SJCRH30 (cell line): ENCODE measurements around the gene CDK2AP2. TPM values are rescaled to one million over a fixed set of nuclear protein-coding genes. Genes with fewer than 3 reads are reported as not detected.
A peak's percentile ranks its signal among the peaks of the same experiment; 100 is the strongest.

ENCODE experiments used
- DNase-seq, 2 experiments: peaks; one replicate each; pipeline ENCODE4 v3.0.0-alpha.2; 2015 to 2020
- H3K27ac ChIP-seq: fragments of 250-450 bp; sonication (Bioruptor Pico); 2 replicates; pipeline ENCODE4 v1.5.1; 2020; ENCODE audit warnings: mild to moderate bottlenecking, moderate library complexity
- H3K27me3 ChIP-seq: fragments of 250-450 bp; sonication (Bioruptor Pico); 2 replicates; pipeline ENCODE4 v1.5.1; 2020; ENCODE audit warnings: mild to moderate bottlenecking, moderate library complexity
- H3K36me3 ChIP-seq: fragments of 250-450 bp; sonication (Bioruptor Pico); 2 replicates; pipeline ENCODE4 v1.5.1; 2020; ENCODE audit warnings: mild to moderate bottlenecking, moderate library complexity
- H3K4me1 ChIP-seq: fragments of 250-450 bp; sonication (Bioruptor Pico); 2 replicates; pipeline ENCODE4 v1.5.1; 2020; ENCODE audit warnings: mild to moderate bottlenecking, moderate library complexity
- H3K4me3 ChIP-seq: fragments of 250-450 bp; sonication (Bioruptor Pico); 2 replicates; pipeline ENCODE4 v1.5.1; 2020; ENCODE audit warnings: mild to moderate bottlenecking, moderate library complexity
- H3K9me3 ChIP-seq: fragments of 250-450 bp; sonication (Bioruptor Pico); replicated peaks from 2 replicates; pipeline ENCODE4 v1.5.1; 2020; ENCODE audit warnings: mild to moderate bottlenecking, moderate library complexity
- total RNA-seq: library from RNA; depleted of rRNA; stranded (reverse); fragments of >200 nt; shearing (Covaris generic); gene quantifications from 2 replicates; pipeline ENCODE4 v1.2.3, GENCODE V29; 2014

CDK2AP2 gene
- total RNA-seq, 1 experiment from 2014 or later, result 15.9 TPM

- DNase-seq, result no peak
- H3K4me3 ChIP-seq, result no peak overlapping the region
- no peaks in the 10 kb centered on the region for H3K27me3 ChIP-seq
- H3K4me1 ChIP-seq, result no peaks in the 10 kb centered on the region
- H3K36me3 ChIP-seq, result no peaks in the 10 kb centered on the region
- H3K27ac ChIP-seq, result no peak overlapping the region
- H3K9me3 ChIP-seq, result peaks cover 9% of the 10 kb centered on the region
Measured at GRCh38 chr11:67535561-67535960, 27.6 kb upstream of the CDK2AP2 start.

DNA sequence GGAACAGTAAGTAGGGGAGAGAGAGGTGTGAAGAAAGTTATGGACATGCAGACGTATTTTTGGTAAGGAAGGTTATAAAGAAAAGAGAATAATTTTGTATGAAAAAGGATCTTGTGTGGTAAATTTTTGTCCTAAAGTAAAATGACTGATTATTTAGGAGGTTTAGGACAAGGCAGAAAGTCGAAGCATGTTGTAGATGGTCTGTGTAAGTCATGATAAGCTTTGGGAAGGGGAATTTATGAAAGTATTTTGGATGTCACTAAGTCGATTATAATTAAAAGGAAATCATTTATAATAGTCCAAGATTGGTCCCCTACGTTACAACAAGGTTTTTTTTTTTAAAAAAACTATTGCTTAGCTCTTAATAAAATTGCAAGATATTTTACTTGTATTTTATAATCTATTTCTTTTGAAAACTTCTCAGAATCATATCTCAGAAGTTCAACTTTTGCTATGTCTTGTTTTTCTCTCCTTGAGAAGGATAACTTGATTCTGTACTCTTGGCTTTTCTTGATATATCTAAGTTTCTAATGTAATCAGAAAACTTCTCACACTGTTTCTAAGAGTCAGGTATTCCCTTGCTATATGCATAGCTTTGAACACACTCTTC, 26.2 kb upstream of the CDK2AP2 start:
- H3K27me3 ChIP-seq, result no peaks in the 10 kb centered on the region
- peaks cover 9% of the 10 kb centered on the region for H3K9me3 ChIP-seq
- H3K27ac ChIP-seq, result no peak overlapping the region
- H3K36me3 ChIP-seq, result no peaks in the 10 kb centered on the region
- peak in 1 of 2 experiments; percentile 17 for DNase-seq
- no peak overlapping the region for H3K4me3 ChIP-seq
- no peaks in the 10 kb centered on the region for H3K4me1 ChIP-seq

GRCh38 chr11:67532889-67533288, 24.9 kb upstream of the CDK2AP2 start:
- Histone ChIP-seq H3K4me3 (no peak overlapping the region), H3K27ac (no peak overlapping the region)

DNA sequence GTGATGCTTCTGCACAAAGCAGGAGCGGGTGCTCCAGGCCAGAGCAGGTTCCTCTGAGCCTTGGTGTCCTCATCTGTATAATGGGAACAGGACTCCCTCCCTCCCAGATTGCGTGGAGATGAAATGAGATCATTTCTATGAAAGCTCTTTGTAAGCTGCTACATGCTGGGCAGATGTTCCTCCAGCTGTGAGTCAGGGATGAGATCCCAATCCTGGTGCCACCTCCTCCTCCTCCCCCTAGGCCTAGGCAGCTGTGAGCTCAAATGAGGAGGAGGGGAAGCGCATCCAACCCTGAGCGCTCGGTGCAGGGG, 22.3 kb upstream of the CDK2AP2 start:
- DNase-seq, result no peak
- Histone ChIP-seq H3K9me3 (peaks cover 9% of the 10 kb centered on the region; the same call in 1 of the 2 replicates), H3K27me3 (no peaks in the 10 kb centered on the region), H3K4me3 (no peak overlapping the region), H3K27ac (no peak overlapping the region), H3K36me3 (no peaks in the 10 kb centered on the region), H3K4me1 (no peaks in the 10 kb centered on the region)

More at GRCh38 chr11:67532889-67533288, 24.9 kb upstream of the CDK2AP2 start:
- DNase-seq, result no peak
- no peaks in the 10 kb centered on the region for H3K27me3 ChIP-seq
- no peaks in the 10 kb centered on the region for H3K4me1 ChIP-seq
- peaks cover 9% of the 10 kb centered on the region for H3K9me3 ChIP-seq
- no peaks in the 10 kb centered on the region for H3K36me3 ChIP-seq

- no peak for DNase-seq
- Histone ChIP-seq H3K9me3 (no peaks in the 10 kb centered on the region), H3K27me3 (no peaks in the 10 kb centered on the region), H3K36me3 (no peaks in the 10 kb centered on the region), H3K4me3 (no peak overlapping the region), H3K27ac (no peak overlapping the region), H3K4me1 (no peaks in the 10 kb centered on the region)
Measured at GRCh38 chr11:67528376-67528775, 20.4 kb upstream of the CDK2AP2 start.

GRCh38 chr11:67525275-67525976, 17.5 kb upstream of the CDK2AP2 start:
- Histone ChIP-seq H3K36me3 (no peaks in the 10 kb centered on the region), H3K27ac (no peak overlapping the region), H3K9me3 (no peaks in the 10 kb centered on the region), H3K4me3 (no peak overlapping the region), H3K4me1 (no peaks in the 10 kb centered on the region), H3K27me3 (no peaks in the 10 kb centered on the region)
- DNase-seq, result no peak

DNA sequence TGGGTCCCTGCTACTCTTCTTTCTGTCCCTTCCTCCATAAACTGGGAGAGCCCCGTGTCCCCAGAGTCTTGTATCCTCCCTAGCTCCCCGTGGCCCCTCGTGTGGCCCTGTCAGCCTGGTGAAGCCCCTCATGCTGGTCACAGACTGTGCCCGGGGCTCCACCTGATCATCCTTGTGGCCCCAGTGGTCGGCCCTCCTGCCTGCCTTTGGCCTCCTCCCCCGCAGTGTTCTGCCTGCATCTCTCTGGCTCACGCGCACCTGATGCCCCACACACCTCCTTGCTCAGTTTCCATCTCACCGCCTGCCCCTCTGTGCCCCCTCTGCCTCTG, 16.5 kb upstream of the CDK2AP2 start:
- H3K27me3 ChIP-seq, result no peaks in the 10 kb centered on the region
- H3K4me1 ChIP-seq, result no peaks in the 10 kb centered on the region
- H3K27ac ChIP-seq, result no peak overlapping the region
- no peak overlapping the region for H3K4me3 ChIP-seq
- H3K9me3 ChIP-seq, result no peaks in the 10 kb centered on the region
- H3K36me3 ChIP-seq, result no peaks in the 10 kb centered on the region
- DNase-seq, result no peak

GRCh38 chr11:67523556-67524479, 15.9 kb upstream of the CDK2AP2 start:
- no peaks in the 10 kb centered on the region for H3K36me3 ChIP-seq
- no peaks in the 10 kb centered on the region for H3K27me3 ChIP-seq
- DNase-seq, result no peak
- no peaks in the 10 kb centered on the region for H3K4me1 ChIP-seq
- no peaks in the 10 kb centered on the region for H3K9me3 ChIP-seq
- no peak overlapping the region for H3K4me3 ChIP-seq
- H3K27ac ChIP-seq, result no peak overlapping the region

DNA sequence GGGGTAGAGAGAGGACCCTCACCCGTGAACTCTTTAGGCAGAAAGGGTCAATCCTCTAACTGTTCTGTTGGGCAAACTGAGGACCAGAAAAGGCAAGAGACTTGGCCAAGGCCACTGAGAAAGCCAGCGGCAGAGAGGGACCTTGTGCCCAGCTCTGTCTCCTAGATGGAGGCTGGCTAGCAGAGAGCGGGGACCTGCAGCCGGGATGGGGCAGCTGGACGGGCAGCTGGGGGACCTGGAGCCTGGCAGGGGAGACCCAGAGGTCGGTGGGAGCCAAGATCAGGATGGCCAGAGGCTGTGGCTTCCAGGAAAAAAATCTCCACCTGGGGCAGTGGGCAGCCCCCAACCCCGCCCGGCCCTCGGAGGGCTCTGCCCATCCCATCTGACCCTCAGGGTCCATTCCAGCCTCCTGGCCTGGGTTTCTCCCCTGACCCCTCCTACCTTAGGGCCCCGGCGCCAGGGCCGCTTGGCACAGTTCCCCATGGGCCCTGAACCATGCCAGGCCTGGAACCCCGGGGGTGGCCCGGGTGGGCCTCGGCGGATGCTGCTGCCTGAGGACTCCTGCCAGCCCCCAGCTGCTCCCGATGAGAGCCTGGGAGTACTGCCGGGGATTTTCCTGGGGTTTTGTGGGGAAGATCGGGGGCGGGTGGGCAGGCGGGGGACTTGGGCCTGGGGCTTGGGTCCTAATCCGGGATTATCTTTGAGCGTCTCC, 15.0 kb upstream of the CDK2AP2 start, which contains the start of gene CABP2:
CABP2 (minus strand) TSS at position 603 of the 712 bp plus-strand sequence; CDS start at position 483, 120 bp downstream.
- no peaks in the 10 kb centered on the region for H3K4me1 ChIP-seq
- H3K27me3 ChIP-seq, result no peaks in the 10 kb centered on the region
- H3K4me3 ChIP-seq, result no peak within 1 kb of the TSS
- H3K9me3 ChIP-seq, result no peaks in the 10 kb centered on the region
- no peak within 1 kb of the TSS for H3K27ac ChIP-seq
- DNase-seq, result no peak
- H3K36me3 ChIP-seq, result no peaks in the 10 kb centered on the region

DNA sequence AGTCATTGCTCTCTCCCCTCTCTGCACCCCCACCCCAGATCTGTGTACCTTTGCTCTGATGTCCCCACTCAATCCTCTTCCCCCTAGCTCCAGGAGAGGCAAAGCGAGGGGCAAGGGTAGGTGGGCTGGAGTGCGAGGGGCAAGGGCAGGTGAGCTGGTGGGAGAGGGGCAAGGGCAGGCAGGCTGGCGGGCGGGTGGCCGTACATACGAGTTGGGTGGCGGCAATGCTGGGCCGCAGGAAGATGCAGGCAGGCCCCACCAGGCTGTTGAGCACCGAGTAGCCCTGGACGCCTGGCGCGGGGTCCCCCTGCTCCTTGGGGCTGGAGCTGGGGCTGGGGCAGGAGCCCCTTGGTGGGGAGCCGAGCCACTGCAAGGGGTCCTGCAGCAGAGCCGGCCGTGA, 14.4 kb upstream of the CDK2AP2 start:
- Histone ChIP-seq H3K27ac (no peak overlapping the region), H3K4me1 (no peaks in the 10 kb centered on the region), H3K27me3 (no peaks in the 10 kb centered on the region), H3K4me3 (no peak overlapping the region), H3K9me3 (no peaks in the 10 kb centered on the region), H3K36me3 (no peaks in the 10 kb centered on the region)
- DNase-seq, result no peak

DNA sequence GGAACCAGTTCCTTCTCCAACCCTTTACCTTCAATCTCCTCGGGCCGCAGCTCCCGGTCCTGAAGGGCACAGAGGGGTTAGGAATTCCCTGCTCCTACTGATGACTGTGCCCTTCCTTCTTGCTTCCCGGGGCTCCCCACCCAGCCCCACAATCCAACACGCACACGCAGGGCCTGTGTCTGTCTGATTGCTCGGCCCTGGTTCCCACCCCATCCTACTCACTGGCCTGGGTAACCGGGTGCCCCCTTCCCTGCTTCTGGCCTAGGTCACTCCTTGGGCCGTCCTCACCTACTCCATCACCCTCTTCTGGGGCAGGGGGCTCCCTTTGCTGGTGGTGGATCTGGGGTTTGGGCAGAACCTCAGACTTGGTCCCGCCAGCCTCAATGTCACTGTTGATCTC, 14.0 kb upstream of the CDK2AP2 start:
- H3K4me3 ChIP-seq, result no peak overlapping the region

DNA sequence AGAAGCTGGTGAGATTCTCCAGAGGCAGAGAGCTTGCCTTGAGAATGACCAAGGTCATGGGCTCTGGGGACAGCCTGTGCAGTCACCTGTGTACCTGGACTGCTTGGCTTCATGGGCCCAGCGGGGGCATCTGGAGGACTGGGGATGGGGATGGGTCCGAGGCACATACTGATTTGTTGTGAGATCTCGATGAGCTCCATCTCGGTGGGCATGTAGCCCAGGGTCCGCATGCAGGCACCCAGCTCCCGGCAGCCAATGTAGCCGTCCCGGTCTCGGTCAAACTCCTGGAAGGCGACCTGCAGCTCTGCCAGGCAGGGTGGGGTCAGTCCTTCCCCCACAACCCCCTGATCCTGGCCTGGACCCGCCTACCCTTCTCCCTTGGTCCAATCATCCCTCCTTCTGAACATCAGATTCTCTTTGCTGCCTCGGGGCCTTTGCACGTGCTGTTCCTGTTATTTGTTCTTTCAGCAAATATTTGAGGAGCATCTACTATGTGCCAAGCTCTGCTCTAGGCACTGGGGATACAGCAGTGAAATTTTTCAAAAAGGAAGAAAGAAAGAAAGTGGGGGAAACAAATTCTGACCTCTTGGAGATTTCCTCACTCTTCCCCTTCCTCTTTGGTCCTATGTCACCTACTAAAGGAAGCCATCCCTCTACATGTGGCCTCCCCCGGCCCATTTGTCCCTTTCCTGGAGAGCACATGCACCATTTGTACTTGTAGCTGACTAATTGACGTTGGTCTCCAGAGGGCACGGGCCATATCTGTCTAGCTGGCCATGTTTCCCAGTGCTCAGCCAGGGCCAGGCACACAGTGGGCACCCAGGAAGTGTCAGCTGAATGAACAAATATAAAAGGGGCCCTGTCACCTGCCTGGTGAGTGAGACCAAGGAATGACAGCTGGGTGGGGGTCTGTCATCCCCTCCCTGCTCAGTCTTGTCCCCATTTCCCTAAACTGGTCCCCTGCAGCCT, 13.2 kb upstream of the CDK2AP2 start:
- H3K27ac ChIP-seq, result no peak overlapping the region
- H3K36me3 ChIP-seq, result no peaks in the 10 kb centered on the region
- H3K9me3 ChIP-seq, result no peaks in the 10 kb centered on the region
- H3K27me3 ChIP-seq, result peaks cover 2% of the 10 kb centered on the region; the same call in 1 of the 2 replicates
- H3K4me1 ChIP-seq, result no peaks in the 10 kb centered on the region
- H3K4me3 ChIP-seq, result no peak overlapping the region
- DNase-seq, result no peak

More for the DNA sequence above, 14.0 kb upstream of the CDK2AP2 start:
- H3K4me1 ChIP-seq, result no peaks in the 10 kb centered on the region
- no peak for DNase-seq
- no peak overlapping the region for H3K27ac ChIP-seq
- H3K36me3 ChIP-seq, result no peaks in the 10 kb centered on the region
- H3K27me3 ChIP-seq, result no peaks in the 10 kb centered on the region
- H3K9me3 ChIP-seq, result no peaks in the 10 kb centered on the region

DNA sequence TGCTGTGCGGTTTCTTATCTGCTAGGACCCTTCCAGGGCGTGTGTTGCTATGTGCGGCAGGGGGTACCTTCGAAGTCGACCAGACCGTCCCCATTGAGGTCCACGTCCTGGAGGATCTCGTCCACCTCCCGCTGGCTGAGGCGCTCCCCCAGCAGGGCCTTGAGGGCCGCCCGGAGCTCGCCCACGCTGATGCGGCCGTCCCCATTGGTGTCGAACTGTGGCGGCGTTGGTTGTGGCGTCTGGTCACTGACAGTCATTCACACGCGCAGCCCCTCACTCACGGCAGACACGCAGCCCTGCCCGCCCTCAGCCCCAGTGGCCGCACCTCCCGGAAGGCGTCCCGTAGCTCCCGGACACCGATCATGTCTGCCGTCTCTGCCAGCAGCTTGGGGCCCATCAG, 11.8 kb upstream of the CDK2AP2 start:
- Histone ChIP-seq H3K36me3 (no peaks in the 10 kb centered on the region), H3K27ac (no peak overlapping the region), H3K9me3 (no peaks in the 10 kb centered on the region), H3K4me1 (no peaks in the 10 kb centered on the region), H3K4me3 (no peak overlapping the region), H3K27me3 (peaks cover 11% of the 10 kb centered on the region; the same call in 1 of the 2 replicates)
- no peak for DNase-seq
